ENCODE measurements around the gene CELSR1.
"Not testable (repeated sequence)": the region's sequence is repeated elsewhere in the genome, so short reads cannot be mapped to it uniquely, and the experiment has no call there.

The CELSR1 gene

GRCh38 chr22:46318576-46318975 is 218.8 kb downstream of the CELSR1 start:
- Histone ChIP-seq H3K27me3 (replicated peaks; ENCODE audit: control insufficient read depth, insufficient read depth, low read length) (no peaks in the 10 kb centered on the region), H3K4me3 (ENCODE audit: low read length) (no peak overlapping the region), H3K36me3 (ENCODE audit: control insufficient read depth, insufficient read depth, low read length, severe bottlenecking) (no peaks in the 10 kb centered on the region), H3K4me1 (ENCODE audit: control insufficient read depth, insufficient read depth, low read length) (no peaks in the 10 kb centered on the region), H3K9me3 (ENCODE audit: control insufficient read depth, low read length) (no peaks in the 10 kb centered on the region), H3K9ac (ENCODE audit: low read length) (no peak overlapping the region)
- no peak for DNase-seq (ENCODE audit: low read depth)

GRCh38 chr22:46317646-46318045 is 219.8 kb downstream of the CELSR1 start:
- DNase-seq (ENCODE audit: low read depth), result no peak
- H3K36me3 ChIP-seq (ENCODE audit: control insufficient read depth, insufficient read depth, low read length, severe bottlenecking), result no peaks in the 10 kb centered on the region

GRCh38 chr22:46315976-46316375 is 221.4 kb downstream of the CELSR1 start:
- no peak for DNase-seq (ENCODE audit: low read depth)
- Histone ChIP-seq H3K4me3 (ENCODE audit: low read length) (no peak overlapping the region), H3K36me3 (ENCODE audit: control insufficient read depth, insufficient read depth, low read length, severe bottlenecking) (no peaks in the 10 kb centered on the region), H3K9ac (ENCODE audit: low read length) (no peak overlapping the region), H3K4me1 (ENCODE audit: control insufficient read depth, insufficient read depth, low read length) (no peaks in the 10 kb centered on the region), H3K9me3 (ENCODE audit: control insufficient read depth, low read length) (no peaks in the 10 kb centered on the region), H3K27me3 (replicated peaks; ENCODE audit: control insufficient read depth, insufficient read depth, low read length) (no peaks in the 10 kb centered on the region)

More at GRCh38 chr22:46317646-46318045, 219.8 kb downstream of the CELSR1 start:
- no peak overlapping the region for H3K4me3 ChIP-seq (ENCODE audit: low read length)
- H3K9me3 ChIP-seq (ENCODE audit: control insufficient read depth, low read length), result no peaks in the 10 kb centered on the region
- H3K4me1 ChIP-seq (ENCODE audit: control insufficient read depth, insufficient read depth, low read length), result no peaks in the 10 kb centered on the region
- H3K27me3 ChIP-seq (replicated peaks; ENCODE audit: control insufficient read depth, insufficient read depth, low read length), result no peaks in the 10 kb centered on the region
- H3K9ac ChIP-seq (ENCODE audit: low read length), result no peak overlapping the region

GRCh38 chr22:46312848-46313247 is 224.6 kb downstream of the CELSR1 start:
- not testable (repeated sequence) for H3K27me3 ChIP-seq (replicated peaks; ENCODE audit: control insufficient read depth, insufficient read depth, low read length); H3K4me1 ChIP-seq (ENCODE audit: control insufficient read depth, insufficient read depth, low read length); H3K9ac ChIP-seq (ENCODE audit: low read length); H3K9me3 ChIP-seq (ENCODE audit: control insufficient read depth, low read length); H3K36me3 ChIP-seq (ENCODE audit: control insufficient read depth, insufficient read depth, low read length, severe bottlenecking); H3K4me3 ChIP-seq (ENCODE audit: low read length); DNase-seq (ENCODE audit: low read depth)

GRCh38 chr22:46312056-46312455 is 225.4 kb downstream of the CELSR1 start:
- no peak overlapping the region for H3K9ac ChIP-seq (ENCODE audit: low read length)
- no peaks in the 10 kb centered on the region for H3K36me3 ChIP-seq (ENCODE audit: control insufficient read depth, insufficient read depth, low read length, severe bottlenecking)
- no peaks in the 10 kb centered on the region for H3K9me3 ChIP-seq (ENCODE audit: control insufficient read depth, low read length)
- no peak overlapping the region for H3K4me3 ChIP-seq (ENCODE audit: low read length)
- H3K27me3 ChIP-seq (replicated peaks; ENCODE audit: control insufficient read depth, insufficient read depth, low read length), result no peaks in the 10 kb centered on the region
- no peak for DNase-seq (ENCODE audit: low read depth)
- H3K4me1 ChIP-seq (ENCODE audit: control insufficient read depth, insufficient read depth, low read length), result no peaks in the 10 kb centered on the region
